G401.6 (cell line): ENCODE data around the gene DNAH10.
A peak's percentile ranks its signal among the peaks of the same experiment; 100 is the strongest.

ENCODE experiments used
- FAIRE-seq: peaks from 2 replicates; lab custom pipeline; 2012; peaks lifted over from hg19 to GRCh38; lab: Jason Lieb, UNC

The DNAH10 gene

GRCh38 chr12:123886931-123887582 lies 125.0 kb downstream of the DNAH10 start:
- no peak for FAIRE-seq

GRCh38 chr12:123888989-123889388 lies 126.9 kb downstream of the DNAH10 start:
- FAIRE-seq = no peak

- FAIRE-seq = no peak
These were observed 127.9 kb downstream of the DNAH10 start for GRCh38 chr12:123889848-123890535.

- no peak for FAIRE-seq
These were observed 128.4 kb downstream of the DNAH10 start for GRCh38 chr12:123890536-123890902.

DNA sequence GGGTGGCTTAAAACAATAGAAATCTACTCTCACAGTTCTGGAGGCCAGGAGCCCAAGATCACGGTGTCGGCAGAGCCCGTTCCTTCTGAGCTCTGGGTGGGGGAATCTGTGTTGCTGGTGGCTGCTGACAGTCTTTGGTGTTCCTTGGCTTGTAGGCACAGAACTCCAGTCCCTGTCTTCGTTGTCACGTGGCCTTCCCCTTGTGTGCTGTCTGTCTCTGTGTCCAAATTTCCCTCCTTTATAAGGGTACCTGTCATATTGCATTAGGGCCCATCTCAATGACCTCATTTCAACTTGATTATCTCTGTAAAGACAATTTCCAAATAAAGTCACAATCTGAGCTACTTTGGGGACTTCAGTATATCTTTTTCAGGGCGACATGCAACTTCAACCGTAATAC lies 128.9 kb downstream of the DNAH10 start:
- FAIRE-seq = no peak

- no peak for FAIRE-seq
These were observed 129.5 kb downstream of the DNAH10 start for GRCh38 chr12:123891516-123892179.

GRCh38 chr12:123892180-123892559 lies 130.1 kb downstream of the DNAH10 start:
- no peak for FAIRE-seq

DNA sequence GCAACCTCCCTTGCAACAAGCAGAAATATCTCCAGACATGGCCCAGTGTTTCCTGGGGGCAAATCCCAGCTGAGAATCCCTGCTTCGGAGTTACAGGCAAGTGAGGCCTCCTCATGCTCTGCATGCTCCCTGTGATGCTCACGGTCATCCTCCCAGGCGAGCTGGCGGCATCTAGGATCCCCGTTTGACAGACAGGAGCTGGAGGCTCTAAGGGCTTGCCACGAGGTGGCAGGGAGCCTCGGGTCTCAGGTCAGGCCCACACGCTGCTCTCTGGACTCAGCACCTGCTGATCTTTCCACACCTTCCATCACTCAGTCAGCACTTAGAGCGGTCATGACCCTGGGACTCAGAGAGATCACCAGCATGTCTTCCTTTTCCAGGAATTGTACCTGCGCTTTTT lies 130.8 kb downstream of the DNAH10 start:
- FAIRE-seq = no peak

GRCh38 chr12:123893276-123893675 lies 131.2 kb downstream of the DNAH10 start:
- FAIRE-seq = no peak

GRCh38 chr12:123894823-123895345 lies 132.8 kb downstream of the DNAH10 start:
- no peak for FAIRE-seq

GRCh38 chr12:123895451-123895850 lies 133.3 kb downstream of the DNAH10 start:
- FAIRE-seq = no peak

GRCh38 chr12:123896767-123897166 lies 134.7 kb downstream of the DNAH10 start:
- FAIRE-seq = no peak

DNA sequence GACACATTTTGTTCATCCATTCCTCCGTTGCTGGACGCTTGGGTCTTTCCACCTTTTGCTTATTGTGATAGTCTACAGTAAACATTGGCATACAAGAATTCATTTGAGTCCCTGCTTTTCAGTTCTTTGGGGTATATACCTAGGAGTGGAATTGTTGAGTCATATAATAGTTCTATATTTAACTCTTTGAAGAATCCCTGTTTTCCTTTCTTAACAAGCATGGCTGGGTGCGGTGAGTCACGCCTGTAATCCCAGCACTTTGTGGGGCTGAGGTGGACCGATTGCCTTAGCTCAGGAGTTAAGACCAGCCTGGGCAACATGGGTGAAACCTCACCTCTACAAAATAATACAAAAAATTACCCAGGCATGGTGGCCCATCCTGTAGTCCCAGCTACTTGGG lies 135.1 kb downstream of the DNAH10 start:
- no peak for FAIRE-seq

DNA sequence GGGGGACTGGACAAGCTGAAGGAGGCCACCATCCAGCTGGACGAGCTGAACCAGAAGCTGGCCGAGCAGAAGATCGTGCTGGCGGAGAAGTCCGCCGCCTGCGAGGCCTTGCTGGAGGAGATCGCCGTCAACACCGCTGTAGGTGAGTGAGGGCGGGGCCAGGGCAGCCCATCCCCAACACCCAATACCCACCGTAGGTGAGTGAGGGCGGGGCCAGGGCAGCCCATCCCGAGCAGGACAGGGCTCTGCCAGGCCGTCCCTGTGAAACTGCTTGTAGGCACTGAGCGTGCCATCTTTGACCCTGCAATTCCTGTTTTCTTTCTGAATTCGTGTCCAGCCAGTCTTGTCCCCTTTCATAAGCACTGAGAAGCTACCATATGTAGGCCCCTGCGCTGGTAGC lies 136.6 kb downstream of the DNAH10 start:
- FAIRE-seq = no peak

DNA sequence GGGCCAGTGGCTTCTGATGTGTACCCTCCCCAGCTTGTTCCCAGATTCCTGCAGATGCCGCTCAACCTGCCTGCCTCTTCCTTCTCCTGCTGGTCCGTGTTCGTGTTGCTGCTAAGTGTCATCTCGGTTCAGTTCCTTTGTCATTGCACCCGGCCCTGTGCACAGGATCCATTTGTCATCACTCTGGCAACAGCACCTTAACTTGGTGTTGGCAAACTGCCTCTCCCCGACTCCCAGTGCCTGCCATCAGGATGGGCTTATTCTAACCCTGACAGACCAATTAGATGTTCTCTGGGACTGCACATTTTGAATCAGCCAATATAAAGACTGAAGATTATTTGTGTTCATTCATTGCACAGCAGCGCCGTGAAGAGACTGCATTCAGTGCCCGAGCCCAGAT lies 137.3 kb downstream of the DNAH10 start:
- FAIRE-seq = no peak

DNA sequence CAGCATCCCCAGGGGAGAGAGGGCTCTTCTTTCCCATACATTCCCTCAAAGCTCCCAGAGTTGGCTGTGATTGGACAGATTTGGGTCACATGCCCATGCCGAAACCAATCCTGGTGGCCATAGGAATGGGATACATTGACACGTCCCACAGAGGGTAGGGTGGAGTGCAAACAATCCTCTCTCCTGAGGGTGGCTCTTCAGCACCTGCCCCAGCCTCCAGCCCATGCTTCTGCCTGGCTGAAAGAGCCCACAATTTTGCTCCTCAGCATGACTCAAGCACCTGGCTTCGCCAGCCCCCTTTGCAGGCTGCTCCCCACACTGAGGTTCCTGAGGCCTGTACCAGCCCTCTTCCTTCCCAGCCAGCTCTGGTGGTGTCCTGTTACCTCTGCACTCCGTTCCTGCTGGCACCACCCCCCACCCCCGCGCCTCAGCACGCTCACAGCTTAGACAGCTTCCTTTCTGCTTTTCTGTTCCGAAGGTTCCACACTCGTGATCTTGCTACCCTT lies 138.8 kb downstream of the DNAH10 start:
- FAIRE-seq = no peak

DNA sequence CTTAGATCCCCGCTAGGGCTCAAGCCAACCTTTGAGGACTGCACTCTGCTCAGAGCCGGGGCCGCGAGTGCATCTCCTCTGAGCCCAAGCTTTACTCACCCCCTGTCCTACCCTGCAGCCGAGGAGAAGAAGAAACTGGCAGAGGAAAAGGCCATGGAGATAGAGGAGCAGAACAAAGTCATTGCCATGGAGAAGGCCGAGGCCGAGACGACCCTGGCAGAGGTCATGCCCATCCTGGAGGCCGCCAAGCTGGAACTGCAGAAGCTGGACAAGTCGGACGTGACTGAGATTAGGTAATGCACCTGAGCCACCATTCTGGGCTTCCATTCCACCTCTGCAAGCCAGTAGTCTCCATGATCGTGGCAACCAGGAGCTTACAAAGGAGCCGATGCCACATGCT lies 140.7 kb downstream of the DNAH10 start:
- FAIRE-seq = no peak

DNA sequence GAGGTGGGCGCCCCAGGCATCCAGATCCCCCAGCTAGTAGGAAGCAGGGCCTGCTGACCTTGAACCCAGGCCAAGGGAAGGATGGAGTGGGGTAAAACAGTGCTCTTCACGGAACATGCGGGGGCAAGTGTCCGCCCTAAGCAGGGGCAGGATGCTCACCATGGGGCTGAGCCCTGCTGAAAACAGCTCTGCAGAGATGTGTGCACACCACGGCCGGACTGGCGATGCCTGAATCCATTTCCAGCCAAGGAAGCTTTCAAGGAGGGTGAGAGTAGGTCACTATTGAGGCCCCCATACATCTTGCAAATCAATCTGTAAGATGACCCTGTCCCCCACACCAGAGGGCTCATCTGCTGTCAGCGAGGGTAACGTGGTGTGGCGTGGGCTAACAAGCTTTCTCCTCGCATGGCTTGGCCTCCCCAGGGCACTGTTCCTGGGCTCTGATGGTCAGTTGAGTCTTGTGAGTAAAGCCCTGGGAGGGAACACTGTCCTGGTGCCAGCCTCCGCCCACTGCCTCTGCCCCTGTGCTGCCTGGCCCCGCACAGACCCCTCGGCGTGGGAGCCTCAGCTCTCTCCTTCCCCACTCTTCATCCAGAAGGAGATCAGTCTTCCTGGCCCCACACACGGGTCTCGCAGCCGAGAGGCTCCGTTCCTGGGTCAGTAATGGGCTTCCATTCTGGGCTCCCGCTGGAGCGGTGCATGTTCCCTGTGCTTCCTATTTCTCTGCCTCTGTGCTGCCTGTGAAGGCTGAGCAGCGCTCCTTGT lies 141.4 kb downstream of the DNAH10 start:
- FAIRE-seq = no peak

DNA sequence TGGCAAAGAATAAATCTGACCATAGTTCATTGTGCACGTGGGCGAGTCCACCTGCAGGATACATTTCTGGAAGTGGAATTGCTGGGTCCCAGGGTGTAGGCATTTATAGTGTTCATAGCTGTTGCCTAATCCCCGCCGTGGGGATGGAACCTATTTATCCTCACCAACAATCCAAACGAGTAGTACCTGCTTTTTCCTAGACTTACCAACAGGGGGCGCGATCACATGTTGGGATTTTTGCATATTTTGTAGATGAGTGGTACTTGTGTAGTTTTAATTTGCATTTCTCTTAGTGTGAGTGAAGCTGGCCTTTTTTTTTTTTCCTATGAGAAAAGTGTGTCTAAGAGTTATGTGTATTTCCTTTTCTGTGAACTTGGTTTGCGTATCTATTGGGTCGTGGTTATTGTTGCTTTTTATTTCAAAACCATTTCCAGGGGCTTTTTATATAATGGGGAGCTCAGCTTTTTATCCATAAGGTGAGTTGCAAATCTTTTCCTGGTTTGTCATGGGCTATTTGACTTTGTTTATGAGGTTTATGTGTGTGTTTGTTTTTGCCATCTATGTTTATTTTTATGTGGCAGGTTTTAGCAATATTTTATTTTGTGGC lies 143.3 kb downstream of the DNAH10 start:
- FAIRE-seq = peak; percentile 93

DNA sequence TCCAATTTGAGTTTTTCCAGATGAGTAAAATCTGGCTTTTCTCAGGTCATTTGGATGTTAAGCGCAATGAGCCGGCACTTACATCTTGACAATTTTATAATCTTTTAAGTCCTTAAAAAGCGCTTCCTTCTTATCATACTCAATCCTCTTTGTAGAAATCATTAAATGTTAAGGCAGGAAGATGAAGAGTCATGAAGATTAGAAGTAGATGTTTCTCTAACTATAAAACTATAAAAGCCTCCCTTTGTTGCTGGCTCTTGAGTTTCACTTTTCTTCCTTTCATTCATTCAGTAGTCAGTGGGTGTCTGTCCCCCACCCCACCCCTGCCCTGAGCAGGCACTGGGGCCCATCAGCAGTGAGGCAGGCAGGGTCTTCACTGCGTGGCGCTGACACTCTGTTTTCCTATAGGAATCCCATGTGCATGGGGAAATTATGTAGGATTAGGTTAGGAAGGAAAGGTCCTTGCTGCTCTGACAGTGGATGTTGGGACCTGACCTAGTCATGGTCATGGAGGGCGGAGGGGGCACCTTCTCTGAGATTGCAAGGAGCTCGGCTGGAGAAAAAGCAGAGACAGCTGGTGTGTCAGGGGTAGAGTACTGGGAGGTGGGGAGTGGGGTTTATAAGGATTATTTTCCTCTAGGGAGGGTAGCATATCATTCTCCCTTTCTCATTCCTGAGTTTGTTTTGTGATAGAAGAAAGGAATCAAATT lies 144.8 kb downstream of the DNAH10 start:
- FAIRE-seq = no peak

DNA sequence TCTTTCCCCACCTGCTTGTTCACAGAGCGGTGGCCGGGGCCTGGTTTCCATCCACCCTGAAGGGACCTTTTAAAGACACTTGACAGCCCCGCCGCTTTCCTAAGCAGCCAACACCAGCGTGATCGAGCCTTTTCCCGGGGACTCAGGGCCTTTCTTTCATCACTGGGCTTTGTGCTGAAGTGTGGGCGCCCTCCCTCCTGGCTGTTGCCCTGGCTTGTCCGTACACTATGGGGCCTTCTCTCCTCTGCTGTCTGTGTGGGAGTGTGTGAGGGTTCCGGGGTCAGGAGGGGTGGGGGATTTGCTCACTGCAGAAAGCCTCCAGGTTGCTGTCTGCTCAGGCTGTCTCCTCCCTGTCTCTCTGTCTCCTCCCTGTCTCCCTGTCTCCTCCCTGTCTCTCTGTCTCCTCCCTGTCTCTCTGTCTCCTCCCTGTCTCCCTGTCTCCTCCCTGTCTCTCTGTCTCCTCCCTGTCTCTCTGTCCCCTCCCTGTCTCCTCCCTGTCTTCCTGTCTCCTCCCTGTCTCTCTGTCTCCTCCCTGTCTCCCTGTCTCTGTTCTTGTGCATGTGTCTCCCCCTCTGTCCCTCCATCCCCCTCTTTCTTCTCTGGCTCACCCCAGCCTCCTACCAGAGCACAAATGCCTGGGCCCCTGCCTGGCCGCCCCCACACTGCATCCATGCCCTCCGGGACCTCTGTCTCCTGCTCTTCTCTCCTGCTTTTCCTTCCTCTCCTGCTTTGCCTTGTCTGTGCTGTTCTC lies 145.8 kb downstream of the DNAH10 start:
- peak; percentile 77 for FAIRE-seq
